GM12874 (cell line): Measurements from ENCODE around the gene DAND5.

Source experiments
- TF ChIP-seq, protein P1 (sequence below): IDR thresholded peaks from 2 replicates; pipeline ENCODE4 v1.5.1; 2011; ENCODE audit warnings: low read depth, mild to moderate bottlenecking, control low read depth, low read length, moderate library complexity; ENCODE audit not compliant: insufficient read depth

Gene DAND5

DNA sequence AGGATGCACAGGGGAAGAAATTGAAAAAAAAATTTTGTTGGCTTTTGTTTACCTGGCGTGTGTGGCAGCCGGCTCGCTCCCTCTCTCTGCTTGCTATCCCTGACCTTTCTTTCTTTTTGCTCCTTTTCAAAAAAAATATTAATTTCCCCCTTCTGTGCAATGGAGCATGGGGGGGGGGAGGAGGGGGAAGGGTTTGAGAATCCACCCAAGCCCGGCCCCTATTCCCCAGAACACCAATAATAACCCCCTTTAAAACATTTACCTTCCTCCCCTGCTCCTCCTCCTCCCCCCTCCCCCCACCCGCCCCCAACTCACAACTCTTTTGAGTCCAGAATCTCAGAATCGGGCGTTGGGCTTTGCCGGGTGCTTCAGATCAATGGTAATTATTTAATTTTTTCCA is 54.3 kb downstream of the DAND5 start:
- TF ChIP-seq, protein P1, sequence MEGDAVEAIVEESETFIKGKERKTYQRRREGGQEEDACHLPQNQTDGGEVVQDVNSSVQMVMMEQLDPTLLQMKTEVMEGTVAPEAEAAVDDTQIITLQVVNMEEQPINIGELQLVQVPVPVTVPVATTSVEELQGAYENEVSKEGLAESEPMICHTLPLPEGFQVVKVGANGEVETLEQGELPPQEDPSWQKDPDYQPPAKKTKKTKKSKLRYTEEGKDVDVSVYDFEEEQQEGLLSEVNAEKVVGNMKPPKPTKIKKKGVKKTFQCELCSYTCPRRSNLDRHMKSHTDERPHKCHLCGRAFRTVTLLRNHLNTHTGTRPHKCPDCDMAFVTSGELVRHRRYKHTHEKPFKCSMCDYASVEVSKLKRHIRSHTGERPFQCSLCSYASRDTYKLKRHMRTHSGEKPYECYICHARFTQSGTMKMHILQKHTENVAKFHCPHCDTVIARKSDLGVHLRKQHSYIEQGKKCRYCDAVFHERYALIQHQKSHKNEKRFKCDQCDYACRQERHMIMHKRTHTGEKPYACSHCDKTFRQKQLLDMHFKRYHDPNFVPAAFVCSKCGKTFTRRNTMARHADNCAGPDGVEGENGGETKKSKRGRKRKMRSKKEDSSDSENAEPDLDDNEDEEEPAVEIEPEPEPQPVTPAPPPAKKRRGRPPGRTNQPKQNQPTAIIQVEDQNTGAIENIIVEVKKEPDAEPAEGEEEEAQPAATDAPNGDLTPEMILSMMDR, result no peak
